Measurements from ENCODE around the gene RUBCNL.

Gene RUBCNL

GRCh38 chr13:46347277-46347676, 39.8 kb downstream of the RUBCNL start:
- no peak for TF ChIP-seq CTCF (IDR thresholded peaks at IDR 0.05; ENCODE audit: low read depth, low read length)
- H3K4me3 ChIP-seq (ENCODE audit: low read depth, low read length), result no peak overlapping the region

DNA sequence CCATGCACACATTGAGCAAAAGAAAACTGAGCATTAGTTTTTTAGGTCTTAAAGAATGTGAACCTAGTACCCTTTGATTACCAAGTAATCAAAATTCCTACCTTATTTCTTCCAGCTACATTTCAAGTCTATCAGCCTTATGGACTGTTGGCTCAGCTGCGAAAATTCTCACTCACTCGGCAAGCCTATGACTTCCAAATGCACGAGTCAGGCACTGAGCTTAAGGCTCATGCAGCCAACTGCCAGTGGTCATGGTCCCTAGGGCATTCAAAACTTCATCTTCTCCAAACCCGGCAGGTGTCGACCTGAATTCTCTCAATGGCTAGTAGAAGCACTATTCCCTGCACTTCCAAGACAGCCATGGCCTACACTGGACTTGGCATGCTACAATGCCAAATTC, 41.2 kb downstream of the RUBCNL start:
- no peak overlapping the region for H3K4me3 ChIP-seq (ENCODE audit: low read depth, low read length)
- no peak for TF ChIP-seq CTCF (IDR thresholded peaks at IDR 0.05; ENCODE audit: low read depth, low read length)

- no peak overlapping the region for H3K4me3 ChIP-seq (ENCODE audit: low read depth, low read length)
- TF ChIP-seq CTCF (IDR thresholded peaks at IDR 0.05; ENCODE audit: low read depth, low read length), result no peak
Measured at GRCh38 chr13:46345398-46345797, 41.7 kb downstream of the RUBCNL start.

GRCh38 chr13:46343279-46343994, 43.6 kb downstream of the RUBCNL start:
- H3K4me3 ChIP-seq (ENCODE audit: low read depth, low read length), result no peak overlapping the region
- TF ChIP-seq CTCF (IDR thresholded peaks at IDR 0.05; ENCODE audit: low read depth, low read length), result no peak

DNA sequence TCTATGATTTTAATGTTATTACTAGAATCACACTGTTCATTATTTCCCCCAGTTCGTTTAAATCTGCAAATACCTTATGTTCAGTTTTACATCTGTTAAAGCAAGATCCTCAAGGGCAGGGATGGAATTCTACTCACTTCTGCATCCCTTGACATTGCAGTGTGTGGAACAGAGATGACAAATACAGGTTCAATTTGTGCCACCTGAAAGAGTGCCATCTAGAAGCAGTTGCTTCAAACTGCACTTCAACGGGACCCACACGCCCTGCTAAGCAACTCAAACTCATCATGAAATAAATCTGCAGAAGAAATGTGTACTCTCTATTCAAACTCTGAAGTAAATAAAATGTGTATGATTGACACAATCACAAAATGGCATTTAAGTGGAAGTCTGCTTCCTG, 44.5 kb downstream of the RUBCNL start:
- TF ChIP-seq CTCF (IDR thresholded peaks at IDR 0.05; ENCODE audit: low read depth, low read length), result no peak
- H3K4me3 ChIP-seq (ENCODE audit: low read depth, low read length), result no peak overlapping the region

GRCh38 chr13:46341112-46341711, 45.8 kb downstream of the RUBCNL start:
- H3K4me3 ChIP-seq (ENCODE audit: low read depth, low read length), result no peak overlapping the region
- no peak for TF ChIP-seq CTCF (IDR thresholded peaks at IDR 0.05; ENCODE audit: low read depth, low read length)

DNA sequence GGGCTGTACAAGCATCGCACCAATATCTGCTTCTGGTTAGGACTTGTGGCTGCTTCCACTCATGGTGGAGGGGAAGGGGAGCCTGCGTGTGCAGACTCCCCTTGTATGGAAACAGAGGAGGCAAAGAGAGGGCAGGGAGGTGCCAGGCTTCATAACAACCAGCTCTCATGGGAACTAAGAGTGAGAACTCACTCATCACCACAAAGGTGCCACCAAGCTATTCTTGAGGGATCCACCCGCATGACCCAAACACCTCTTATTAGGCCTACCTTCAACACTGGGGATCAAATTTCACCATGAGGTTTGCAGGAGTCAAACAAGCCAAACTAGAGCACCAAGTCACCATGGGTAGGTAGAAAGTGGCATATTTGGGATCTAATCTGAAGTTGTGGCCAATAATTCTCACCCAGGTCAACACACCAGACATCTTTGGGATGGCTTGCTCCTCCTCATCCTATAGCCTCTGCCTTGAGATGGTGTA, 46.4 kb downstream of the RUBCNL start:
- TF ChIP-seq CTCF (IDR thresholded peaks at IDR 0.05; ENCODE audit: low read depth, low read length), result no peak
- no peak overlapping the region for H3K4me3 ChIP-seq (ENCODE audit: low read depth, low read length)
